ENCODE results near the gene ARHGAP26.

DNA sequence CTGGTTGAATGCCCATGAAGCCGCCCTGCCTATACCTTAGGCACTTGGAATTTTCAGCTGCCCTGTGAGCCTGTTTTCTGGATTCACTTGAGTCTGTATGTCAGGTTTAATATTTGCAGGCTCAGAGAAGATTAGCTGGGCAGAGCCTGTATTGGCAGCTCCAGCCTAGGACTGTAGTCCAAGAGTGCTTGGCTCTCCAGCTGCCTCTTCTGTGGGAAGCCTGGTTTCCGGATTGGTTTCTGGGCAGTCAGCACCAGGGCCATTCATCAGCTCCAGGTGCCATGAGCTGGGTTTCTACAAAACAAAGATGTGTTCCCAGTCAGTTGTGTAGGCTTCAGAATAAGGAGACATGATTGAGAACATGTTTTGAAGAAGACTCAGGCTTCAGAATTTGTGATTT is 90.1 kb downstream of the ARHGAP26 start:
- TF ChIP-seq ZNF114 (CRISPR knock-in tag; IDR thresholded peaks at IDR 0.05) (no peak), EZH2phosphoT487 (IDR thresholded peaks at IDR 0.05; ENCODE audit: unreplicated experiment) (no peak), EZH2 (IDR thresholded peaks at IDR 0.05; ENCODE audit: low read depth, unreplicated experiment) (no peak), ZNF331 (CRISPR knock-in tag; IDR thresholded peaks at IDR 0.05; ENCODE audit: low read depth) (no peak), CREB1 (CRISPR knock-in tag; IDR thresholded peaks at IDR 0.05; ENCODE audit: low read depth) (no peak), POLR2AphosphoS5 (IDR thresholded peaks at IDR 0.05; ENCODE audit: low read depth) (no peak), NANOG (IDR thresholded peaks at IDR 0.05; ENCODE audit: borderline replicate concordance) (no peak)
- TF ChIP-seq, protein P1, sequence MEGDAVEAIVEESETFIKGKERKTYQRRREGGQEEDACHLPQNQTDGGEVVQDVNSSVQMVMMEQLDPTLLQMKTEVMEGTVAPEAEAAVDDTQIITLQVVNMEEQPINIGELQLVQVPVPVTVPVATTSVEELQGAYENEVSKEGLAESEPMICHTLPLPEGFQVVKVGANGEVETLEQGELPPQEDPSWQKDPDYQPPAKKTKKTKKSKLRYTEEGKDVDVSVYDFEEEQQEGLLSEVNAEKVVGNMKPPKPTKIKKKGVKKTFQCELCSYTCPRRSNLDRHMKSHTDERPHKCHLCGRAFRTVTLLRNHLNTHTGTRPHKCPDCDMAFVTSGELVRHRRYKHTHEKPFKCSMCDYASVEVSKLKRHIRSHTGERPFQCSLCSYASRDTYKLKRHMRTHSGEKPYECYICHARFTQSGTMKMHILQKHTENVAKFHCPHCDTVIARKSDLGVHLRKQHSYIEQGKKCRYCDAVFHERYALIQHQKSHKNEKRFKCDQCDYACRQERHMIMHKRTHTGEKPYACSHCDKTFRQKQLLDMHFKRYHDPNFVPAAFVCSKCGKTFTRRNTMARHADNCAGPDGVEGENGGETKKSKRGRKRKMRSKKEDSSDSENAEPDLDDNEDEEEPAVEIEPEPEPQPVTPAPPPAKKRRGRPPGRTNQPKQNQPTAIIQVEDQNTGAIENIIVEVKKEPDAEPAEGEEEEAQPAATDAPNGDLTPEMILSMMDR (conservative IDR thresholded peaks at IDR 0.05; ENCODE audit: low read depth in 2 of 2): no peak
- TF ChIP-seq, protein P2, sequence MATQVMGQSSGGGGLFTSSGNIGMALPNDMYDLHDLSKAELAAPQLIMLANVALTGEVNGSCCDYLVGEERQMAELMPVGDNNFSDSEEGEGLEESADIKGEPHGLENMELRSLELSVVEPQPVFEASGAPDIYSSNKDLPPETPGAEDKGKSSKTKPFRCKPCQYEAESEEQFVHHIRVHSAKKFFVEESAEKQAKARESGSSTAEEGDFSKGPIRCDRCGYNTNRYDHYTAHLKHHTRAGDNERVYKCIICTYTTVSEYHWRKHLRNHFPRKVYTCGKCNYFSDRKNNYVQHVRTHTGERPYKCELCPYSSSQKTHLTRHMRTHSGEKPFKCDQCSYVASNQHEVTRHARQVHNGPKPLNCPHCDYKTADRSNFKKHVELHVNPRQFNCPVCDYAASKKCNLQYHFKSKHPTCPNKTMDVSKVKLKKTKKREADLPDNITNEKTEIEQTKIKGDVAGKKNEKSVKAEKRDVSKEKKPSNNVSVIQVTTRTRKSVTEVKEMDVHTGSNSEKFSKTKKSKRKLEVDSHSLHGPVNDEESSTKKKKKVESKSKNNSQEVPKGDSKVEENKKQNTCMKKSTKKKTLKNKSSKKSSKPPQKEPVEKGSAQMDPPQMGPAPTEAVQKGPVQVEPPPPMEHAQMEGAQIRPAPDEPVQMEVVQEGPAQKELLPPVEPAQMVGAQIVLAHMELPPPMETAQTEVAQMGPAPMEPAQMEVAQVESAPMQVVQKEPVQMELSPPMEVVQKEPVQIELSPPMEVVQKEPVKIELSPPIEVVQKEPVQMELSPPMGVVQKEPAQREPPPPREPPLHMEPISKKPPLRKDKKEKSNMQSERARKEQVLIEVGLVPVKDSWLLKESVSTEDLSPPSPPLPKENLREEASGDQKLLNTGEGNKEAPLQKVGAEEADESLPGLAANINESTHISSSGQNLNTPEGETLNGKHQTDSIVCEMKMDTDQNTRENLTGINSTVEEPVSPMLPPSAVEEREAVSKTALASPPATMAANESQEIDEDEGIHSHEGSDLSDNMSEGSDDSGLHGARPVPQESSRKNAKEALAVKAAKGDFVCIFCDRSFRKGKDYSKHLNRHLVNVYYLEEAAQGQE (IDR thresholded peaks at IDR 0.05; ENCODE audit: unreplicated experiment): no peak

All from GM23338 (cell line).